Esophagus squamous epithelium (tissue), 4 donors: ENCODE results near the gene HMGB1.

Source experiments
- POLR2A ChIP-seq, 4 donors: fragments of 450-650 bp; IDR thresholded peaks; one replicate each; pipeline ENCODE4 v1.6.1; 2017; ENCODE audit warnings: antibody characterized with exemption in 4 of 4, mild to moderate bottlenecking in 4 of 4, moderate library complexity in 3 of 4
- TF ChIP-seq, protein P1 (sequence below), 6 experiments: fragments of 450-650 bp in 4 of 6; fragments of 200-600 bp in 2 of 6; sonication (generic) in 2 of 6; IDR thresholded peaks; one replicate each; pipeline ENCODE4 v1.5.1; 2016 to 2019; ENCODE audit warnings: antibody characterized with exemption in 6 of 6, mild to moderate bottlenecking in 4 of 6, moderate library complexity in 4 of 6

- no peak for TF ChIP-seq POLR2A (IDR thresholded peaks at IDR 0.05)
- TF ChIP-seq, protein P1, sequence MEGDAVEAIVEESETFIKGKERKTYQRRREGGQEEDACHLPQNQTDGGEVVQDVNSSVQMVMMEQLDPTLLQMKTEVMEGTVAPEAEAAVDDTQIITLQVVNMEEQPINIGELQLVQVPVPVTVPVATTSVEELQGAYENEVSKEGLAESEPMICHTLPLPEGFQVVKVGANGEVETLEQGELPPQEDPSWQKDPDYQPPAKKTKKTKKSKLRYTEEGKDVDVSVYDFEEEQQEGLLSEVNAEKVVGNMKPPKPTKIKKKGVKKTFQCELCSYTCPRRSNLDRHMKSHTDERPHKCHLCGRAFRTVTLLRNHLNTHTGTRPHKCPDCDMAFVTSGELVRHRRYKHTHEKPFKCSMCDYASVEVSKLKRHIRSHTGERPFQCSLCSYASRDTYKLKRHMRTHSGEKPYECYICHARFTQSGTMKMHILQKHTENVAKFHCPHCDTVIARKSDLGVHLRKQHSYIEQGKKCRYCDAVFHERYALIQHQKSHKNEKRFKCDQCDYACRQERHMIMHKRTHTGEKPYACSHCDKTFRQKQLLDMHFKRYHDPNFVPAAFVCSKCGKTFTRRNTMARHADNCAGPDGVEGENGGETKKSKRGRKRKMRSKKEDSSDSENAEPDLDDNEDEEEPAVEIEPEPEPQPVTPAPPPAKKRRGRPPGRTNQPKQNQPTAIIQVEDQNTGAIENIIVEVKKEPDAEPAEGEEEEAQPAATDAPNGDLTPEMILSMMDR (IDR thresholded peaks at IDR 0.05): no peak
These were observed 24.6 kb downstream of the HMGB1 start for GRCh38 chr13:30440910-30441703.
